H1 (cell line): ENCODE data around the gene DCLK1. TPM values are rescaled to one million over a fixed set of nuclear protein-coding genes. Genes with fewer than 3 reads are reported as not detected.

ENCODE experiments used
- CTCF ChIA-PET: fragments of 300-600 bp; sonication (Branson Sonifier 250); formaldehyde crosslinking; loops from one replicate; lab custom pipeline; 2021; ENCODE audit not compliant: partially characterized antibody; lab: Charles Lee
- POLR2A ChIA-PET: fragments of 300-600 bp; sonication (Branson Sonifier 250); formaldehyde crosslinking; loops from one replicate; lab custom pipeline; 2021; ENCODE audit warnings: inconsistent platforms; ENCODE audit not compliant: partially characterized antibody; lab: Charles Lee
- DNase-seq, 2 experiments: peaks; one replicate each; pipeline versions ENCODE4 v3.0.0 to v3.0.0-alpha.2; 2010 to 2022; ENCODE audit warnings: low spot score in 2 of 2, low read depth in 1 of 2, mixed read lengths in 1 of 2
- FAIRE-seq: peaks from 2 replicates; lab custom pipeline; 2011; peaks lifted over from hg19 to GRCh38; lab: Jason Lieb, UNC
- H2AFZ ChIP-seq: 2 replicates; pipeline ENCODE4 v1.8.1; 2012; ENCODE audit warnings: low read length, inconsistent platforms
- H2AK5ac ChIP-seq: 2 replicates; pipeline ENCODE4 v1.6.1; 2013; ENCODE audit warnings: low read depth, low read length
- H2BK120ac ChIP-seq: replicated peaks from 2 replicates; pipeline ENCODE3; 2013; ENCODE audit warnings: low read depth, low read length, inconsistent platforms
- H2BK12ac ChIP-seq: 2 replicates; pipeline ENCODE4 v1.6.1; 2013; ENCODE audit warnings: low read depth, low read length
- H2BK15ac ChIP-seq: 2 replicates; pipeline ENCODE4 v1.6.1; 2013; ENCODE audit warnings: low read length
- H2BK20ac ChIP-seq: 2 replicates; pipeline ENCODE4 v1.6.1; 2013; ENCODE audit warnings: low read length
- H2BK5ac ChIP-seq: 2 replicates; pipeline ENCODE4 v1.6.1; 2013; ENCODE audit warnings: low read depth, low read length
- H3K14ac ChIP-seq: 2 replicates; pipeline ENCODE4 v1.6.1; 2013; ENCODE audit warnings: inconsistent platforms; ENCODE audit not compliant: insufficient read length
- H3K18ac ChIP-seq: 2 replicates; pipeline ENCODE4 v1.6.1; 2013; ENCODE audit warnings: low read length; ENCODE audit errors: extremely low read depth
- H3K23ac ChIP-seq: 2 replicates; pipeline ENCODE4 v1.6.1; 2013; ENCODE audit warnings: inconsistent platforms; ENCODE audit not compliant: insufficient read length
- H3K23me2 ChIP-seq: 2 replicates; pipeline ENCODE4 v1.6.1; 2013; ENCODE audit warnings: low read depth, low read length
- H3K27ac ChIP-seq: 2 replicates; pipeline ENCODE4 v1.6.1; 2011; ENCODE audit warnings: low read depth, low read length, inconsistent platforms
- H3K27me3 ChIP-seq, 4 experiments: replicated peaks in 1 of 4; 1 replicate in 1 of 4; 2 replicates in 3 of 4; pipeline versions ENCODE4 v1.6.1 to v1.8.1; 2011 to 2013; ENCODE audit warnings: low read length in 3 of 4, mild to moderate bottlenecking in 3 of 4, inconsistent platforms in 2 of 4, mixed read lengths in 2 of 4, moderate library complexity in 1 of 4; ENCODE audit not compliant: control insufficient read depth in 3 of 4, insufficient read depth in 3 of 4; ENCODE audit errors: extremely low read depth in 1 of 4
- H3K36me3 ChIP-seq, 4 experiments: 2 replicates each; pipeline versions ENCODE4 v1.6.1 to v1.8.1; 2011 to 2013; ENCODE audit warnings: mild to moderate bottlenecking in 4 of 4, low read length in 3 of 4, moderate library complexity in 2 of 4, control low read depth in 1 of 4, inconsistent platforms in 1 of 4; ENCODE audit not compliant: insufficient read depth in 4 of 4, control insufficient read depth in 2 of 4
- H3K4ac ChIP-seq: replicated peaks from 2 replicates; pipeline ENCODE3; 2013; ENCODE audit warnings: low read length, low read depth, mixed read lengths, inconsistent platforms; ENCODE audit not compliant: insufficient read length
- H3K4me1 ChIP-seq, 4 experiments: replicated peaks in 1 of 4; 1 replicate in 1 of 4; 2 replicates in 3 of 4; pipeline versions ENCODE4 v1.6.1 to v1.8.1; 2011 to 2013; ENCODE audit warnings: low read length in 3 of 4, inconsistent platforms in 2 of 4, mixed read lengths in 1 of 4; ENCODE audit not compliant: insufficient read depth in 4 of 4, control insufficient read depth in 3 of 4
- H3K4me2 ChIP-seq, 2 experiments: 2 replicates each; pipeline versions ENCODE4 v1.6.1 to v1.8.1; 2011 to 2013; ENCODE audit warnings: low read depth in 2 of 2, low read length in 2 of 2, control low read depth in 1 of 2, inconsistent platforms in 1 of 2, mild to moderate bottlenecking in 1 of 2; ENCODE audit not compliant: insufficient read depth in 1 of 2
- H3K4me3 ChIP-seq, 4 experiments: fragments of 200-600, 300-600 bp in 1 of 4; sonication (generic), shearing (Covaris generic), sonication (Bioruptor Twin) in 1 of 4; 2 replicates each; pipeline versions ENCODE4 v1.5.1 to v1.8.1; 2011 to 2016; ENCODE audit warnings: low read length in 4 of 4, low read depth in 3 of 4, control low read depth in 2 of 4, inconsistent platforms in 2 of 4, mild to moderate bottlenecking in 2 of 4, mixed read lengths in 1 of 4, moderate library complexity in 1 of 4; ENCODE audit not compliant: insufficient read depth in 2 of 4; ENCODE audit errors: extremely low read depth in 1 of 4
- H3K56ac ChIP-seq: replicated peaks from 2 replicates; pipeline ENCODE3; 2013; ENCODE audit warnings: low read depth, mild to moderate bottlenecking, mixed read lengths, low read length, inconsistent platforms; ENCODE audit not compliant: insufficient read length
- H3K79me1 ChIP-seq: 2 replicates; pipeline ENCODE4 v1.6.1; 2013; ENCODE audit warnings: low read depth, low read length, control low read depth
- H3K79me2 ChIP-seq, 2 experiments: 2 replicates each; pipeline versions ENCODE4 v1.6.1 to v1.8.1; 2012 to 2013; ENCODE audit warnings: low read length in 2 of 2, mild to moderate bottlenecking in 2 of 2, inconsistent platforms in 1 of 2; ENCODE audit not compliant: insufficient read depth in 2 of 2, control insufficient read depth in 1 of 2
- H3K9ac ChIP-seq, 4 experiments: replicated peaks in 1 of 4; 1 replicate in 1 of 4; 2 replicates in 3 of 4; pipeline versions ENCODE4 v1.6.1 to v1.8.1; 2011 to 2013; ENCODE audit warnings: low read depth in 3 of 4, low read length in 3 of 4, control low read depth in 2 of 4, mild to moderate bottlenecking in 2 of 4, moderate library complexity in 2 of 4, inconsistent platforms in 1 of 4; ENCODE audit errors: extremely low read depth in 1 of 4
- H3K9me3 ChIP-seq, 2 experiments: 2 replicates each; pipeline versions ENCODE4 v1.6.1 to v1.8.1; 2012 to 2013; ENCODE audit warnings: mild to moderate bottlenecking in 2 of 2, moderate library complexity in 2 of 2, control low read depth in 1 of 2, inconsistent platforms in 1 of 2, low read depth in 1 of 2, low read length in 1 of 2, mixed read lengths in 1 of 2; ENCODE audit not compliant: insufficient read depth in 2 of 2
- H4K20me1 ChIP-seq, 2 experiments: replicated peaks in 1 of 2; 2 replicates each; pipeline versions ENCODE3 to v1.8.1; 2011 to 2013; ENCODE audit warnings: inconsistent platforms in 2 of 2, low read length in 2 of 2, mild to moderate bottlenecking in 1 of 2; ENCODE audit not compliant: insufficient read depth in 2 of 2, control insufficient read depth in 1 of 2
- H4K5ac ChIP-seq: 2 replicates; pipeline ENCODE4 v1.6.1; 2013; ENCODE audit warnings: low read length, low read depth, mixed read lengths, inconsistent platforms; ENCODE audit not compliant: insufficient read length
- H4K8ac ChIP-seq: 2 replicates; pipeline ENCODE4 v1.8.0; 2013; ENCODE audit warnings: mild to moderate bottlenecking, moderate library complexity, low read length, inconsistent platforms; ENCODE audit not compliant: insufficient read depth; ENCODE audit errors: extremely low read depth
- H4K91ac ChIP-seq: replicated peaks from 2 replicates; pipeline ENCODE3; 2013; ENCODE audit warnings: low read length, mixed read lengths, inconsistent platforms; ENCODE audit not compliant: insufficient read length
- HDAC2 ChIP-seq, 2 experiments: fragments of 300-600 bp in 1 of 2; sonication (generic) in 1 of 2; IDR thresholded peaks; 2 replicates each; pipeline ENCODE4 v1.6.1; 2011 to 2012; ENCODE audit warnings: low read depth in 2 of 2, low read length in 2 of 2, mild to moderate bottlenecking in 2 of 2, moderate library complexity in 2 of 2, borderline replicate concordance in 1 of 2, inconsistent platforms in 1 of 2
- RFX5 ChIP-seq: IDR thresholded peaks from 2 replicates; pipeline ENCODE4 v1.6.1; 2011; ENCODE audit warnings: low read depth, low read length, improper control_type of control experiment, borderline replicate concordance
- SRF ChIP-seq: IDR thresholded peaks from 2 replicates; pipeline ENCODE4 v1.6.1; 2011; ENCODE audit warnings: mild to moderate bottlenecking, low read depth, low read length, moderate library complexity
- TAF7 ChIP-seq: optimal IDR thresholded peaks from 2 replicates; pipeline ENCODE3; 2011; ENCODE audit warnings: low read depth, mild to moderate bottlenecking, inconsistent platforms, low read length, moderate library complexity, borderline replicate concordance
- TBP ChIP-seq: IDR thresholded peaks from 2 replicates; pipeline ENCODE4 v1.6.1; 2011; ENCODE audit warnings: low read depth, low read length, improper control_type of control experiment
- TEAD4 ChIP-seq: IDR thresholded peaks from 2 replicates; pipeline ENCODE4 v1.6.1; 2012; ENCODE audit warnings: low read depth, low read length, inconsistent platforms, mixed read lengths
- WGBS, 2 experiments: shearing (Covaris generic) in 1 of 2; methylation state at CpG; one replicate each; pipeline versions ENCODE4 v1.1.6 to v1.1.7; 2013 to 2015; ENCODE audit warnings: low lambda C conversion rate in 2 of 2, mixed read lengths in 2 of 2, inconsistent platforms in 1 of 2, low coverage in 1 of 2, missing lambda C conversion rate in 1 of 2; ENCODE audit not compliant: insufficient replicate concordance in 2 of 2, insufficient coverage in 1 of 2, insufficient read length in 1 of 2; ENCODE audit errors: extremely low coverage in 1 of 2, missing lambda C conversion rate in 1 of 2; 5-methylcytosine and 5-hydroxymethylcytosine counted together
- polyA plus RNA-seq, 7 experiments: library from polyadenylated mRNA; depleted of rRNA in 3 of 7; stranded (reverse) in 5 of 7; unstranded in 2 of 7; fragments of >200 nt in 5 of 7; fragments of 200-250 nt in 2 of 7; gene quantifications; 1 replicate in 5 of 7; 2 replicates in 1 of 7; 4 replicates in 1 of 7; pipeline versions ENCODE4 v1.2.1 to v1.2.3, GENCODE V29; 2011 to 2013; ENCODE audit warnings: missing spikeins in 2 of 7, mixed read lengths in 2 of 7
- total RNA-seq: library from RNA; stranded (reverse); fragmentation: NEBNext Ultra II Directional; extraction: Animal tissue kit (Norgen Biotek cat#: 25700); gene quantifications from 2 replicates; pipeline ENCODE4 v1.2.1, GENCODE V29; 2021

DCLK1 gene
- total and polyA plus RNA-seq, 2 of the 8 experiments (the other 6 are each of a cell fraction or from before 2014, with no cell fraction given) = 22.8 to 41.0 TPM

- no peak overlapping the region for H4K8ac ChIP-seq
- H4K91ac ChIP-seq = no peak overlapping the region
- H3K4me3 ChIP-seq = no peak overlapping the region
- no peak overlapping the region for H3K4ac ChIP-seq
- H3K9me3 ChIP-seq = no peaks in the 10 kb centered on the region
- no peak for DNase-seq
- FAIRE-seq = no peak
- no peak overlapping the region for H2AK5ac ChIP-seq
- H3K18ac ChIP-seq = no peak overlapping the region
- H4K5ac ChIP-seq = no peak overlapping the region
- ChIA-PET POLR2A (interaction anchor here (1.7 kb wide), 1 partner anchor 13 kb away, joined by 4 read pairs; no protein-coding TSS in a partner anchor), CTCF (no interaction called here)
- no peaks in the 10 kb centered on the region for H3K79me2 ChIP-seq
- no peaks in the 10 kb centered on the region for H4K20me1 ChIP-seq
- 89% methylated on average over 2 of the region's 2 CpGs; no CpG with 5 or more reads in 1 of the 2 experiments for WGBS, 2 experiments
- no peak overlapping the region for H2BK15ac ChIP-seq
- H3K23ac ChIP-seq = no peak overlapping the region
- no peak overlapping the region for H2AFZ ChIP-seq
- no peak overlapping the region for H3K14ac ChIP-seq
- H3K4me1 ChIP-seq = peaks cover 0 to 4% (median 0%) of the 10 kb centered on the region in 4 experiments; a peak in 1 of 7 replicates
- H3K9ac ChIP-seq = no peak overlapping the region
- H3K56ac ChIP-seq = no peak overlapping the region
- TF ChIP-seq TAF7 (no peak), TEAD4 (no peak), TBP (no peak), SRF (no peak), HDAC2 (IDR thresholded peaks at IDR 0.05; ENCODE audit: borderline replicate concordance in 1 of 2, low read depth in 2 of 2, low read length in 2 of 2) (no peak), RFX5 (no peak)
- H3K36me3 ChIP-seq = no peaks in the 10 kb centered on the region
- no peaks in the 10 kb centered on the region for H3K27me3 ChIP-seq
- no peaks in the 10 kb centered on the region for H3K79me1 ChIP-seq
- H3K27ac ChIP-seq = no peak overlapping the region
- no peak overlapping the region for H2BK5ac ChIP-seq
- H2BK20ac ChIP-seq = no peak overlapping the region
- no peak overlapping the region for H2BK120ac ChIP-seq
- no peaks in the 10 kb centered on the region for H3K23me2 ChIP-seq
- no peak overlapping the region for H3K4me2 ChIP-seq
- no peak overlapping the region for H2BK12ac ChIP-seq
Observed at GRCh38 chr13:36143738-36144137, 12.6 kb upstream of the DCLK1 start.
